WI38 (cell line): ENCODE data around the gene C1QTNF3.
"Not testable (repeated sequence)": the region's sequence is repeated elsewhere in the genome, so short reads cannot be mapped to it uniquely, and the experiment has no call there.

Experiments
- H3K4me3 ChIP-seq: 2 replicates; pipeline ENCODE4 v1.5.1; 2011; ENCODE audit warnings: low read depth, mild to moderate bottlenecking, control low read depth, low read length
- CTCF ChIP-seq: IDR thresholded peaks from 2 replicates; pipeline ENCODE4 v1.5.1; 2012; ENCODE audit warnings: low read depth, mild to moderate bottlenecking, control low read depth, low read length

Gene C1QTNF3

GRCh38 chr5:34043099-34043876 lies at the start of gene C1QTNF3:
Gene C1QTNF3, minus strand, starts transcription at chr5:34043213. Its CDS starts 88 bp downstream, at chr5:34043125.
- no peak for TF ChIP-seq CTCF

GRCh38 chr5:34091039-34091438 lies 48.0 kb upstream of the C1QTNF3 start:
- not testable (repeated sequence) for H3K4me3 ChIP-seq

More at GRCh38 chr5:34043099-34043876, at the start of gene C1QTNF3:
- H3K4me3 ChIP-seq, result no peak within 1 kb of the TSS

- not testable (repeated sequence) for H3K4me3 ChIP-seq
Measured at GRCh38 chr5:34089802-34090201, 46.8 kb upstream of the C1QTNF3 start.

- H3K4me3 ChIP-seq, result not testable (repeated sequence)
Measured at GRCh38 chr5:34087728-34088127, 44.7 kb upstream of the C1QTNF3 start.

GRCh38 chr5:34083898-34084297 lies 40.9 kb upstream of the C1QTNF3 start:
- H3K4me3 ChIP-seq, result not testable (repeated sequence)

- not testable (repeated sequence) for H3K4me3 ChIP-seq
Measured at GRCh38 chr5:34079505-34079904, 36.5 kb upstream of the C1QTNF3 start.

GRCh38 chr5:34077636-34078035 lies 34.6 kb upstream of the C1QTNF3 start:
- H3K4me3 ChIP-seq, result not testable (repeated sequence)

- not testable (repeated sequence) for H3K4me3 ChIP-seq
Measured at GRCh38 chr5:34076719-34077364, 33.8 kb upstream of the C1QTNF3 start.

GRCh38 chr5:34074472-34074871 lies 31.5 kb upstream of the C1QTNF3 start:
- H3K4me3 ChIP-seq, result not testable (repeated sequence)

- not testable (repeated sequence) for H3K4me3 ChIP-seq
Measured at GRCh38 chr5:34074071-34074470, 31.1 kb upstream of the C1QTNF3 start.

GRCh38 chr5:34070626-34071025 lies 27.6 kb upstream of the C1QTNF3 start:
- not testable (repeated sequence) for H3K4me3 ChIP-seq

GRCh38 chr5:34064656-34065055 lies 21.6 kb upstream of the C1QTNF3 start:
- no peak for TF ChIP-seq CTCF
- no peak overlapping the region for H3K4me3 ChIP-seq

GRCh38 chr5:34062419-34062818 lies 19.4 kb upstream of the C1QTNF3 start:
- no peak overlapping the region for H3K4me3 ChIP-seq
- TF ChIP-seq CTCF, result no peak
